GM10847 (cell line): ENCODE results near the gene SPATA31E1.

ENCODE experiments used
- POLR2A ChIP-seq: IDR thresholded peaks from 2 replicates; pipeline ENCODE4 v1.6.1; 2011; ENCODE audit not compliant: insufficient read length; ENCODE audit errors: extremely low read depth

The SPATA31E1 gene

GRCh38 chr9:87882627-87883026 lies at the start of gene SPATA31E1:
SPATA31E1 (plus strand) TSS chr9:87882877; CDS start chr9:87882892, 15 bp downstream.
- TF ChIP-seq POLR2A: no peak

GRCh38 chr9:87834357-87834756 lies 48.3 kb upstream of the SPATA31E1 start:
- TF ChIP-seq POLR2A: no peak

- no peak for TF ChIP-seq POLR2A
Observed at GRCh38 chr9:87836536-87836935, 46.1 kb upstream of the SPATA31E1 start.

GRCh38 chr9:87836951-87837705 lies 45.5 kb upstream of the SPATA31E1 start:
- TF ChIP-seq POLR2A: no peak

- TF ChIP-seq POLR2A: no peak
Observed at GRCh38 chr9:87840134-87840533, 42.5 kb upstream of the SPATA31E1 start.

- TF ChIP-seq POLR2A: no peak
Observed at GRCh38 chr9:87842878-87843585, 39.6 kb upstream of the SPATA31E1 start.

- no peak for TF ChIP-seq POLR2A
Observed at GRCh38 chr9:87844506-87844905, 38.2 kb upstream of the SPATA31E1 start.

- no peak for TF ChIP-seq POLR2A
Observed at GRCh38 chr9:87849144-87849758, 33.4 kb upstream of the SPATA31E1 start.

- TF ChIP-seq POLR2A: no peak
Observed at GRCh38 chr9:87850391-87850790, 32.3 kb upstream of the SPATA31E1 start.

GRCh38 chr9:87853302-87853701 lies 29.4 kb upstream of the SPATA31E1 start:
- TF ChIP-seq POLR2A: no peak

- no peak for TF ChIP-seq POLR2A
Observed at GRCh38 chr9:87853876-87854579, 28.6 kb upstream of the SPATA31E1 start.

- TF ChIP-seq POLR2A: no peak
Observed at GRCh38 chr9:87854580-87854955, 28.1 kb upstream of the SPATA31E1 start.

- TF ChIP-seq POLR2A: no peak
Observed at GRCh38 chr9:87855061-87855460, 27.6 kb upstream of the SPATA31E1 start.

- no peak for TF ChIP-seq POLR2A
Observed at GRCh38 chr9:87857141-87857947, 25.3 kb upstream of the SPATA31E1 start.

GRCh38 chr9:87857948-87858335 lies 24.7 kb upstream of the SPATA31E1 start:
- TF ChIP-seq POLR2A: no peak
